ENCODE data around the gene ZNF766.
"Not testable (repeated sequence)": the region's sequence is repeated elsewhere in the genome, so short reads cannot be mapped to it uniquely, and the experiment has no call there.

Gene ZNF766

GRCh38 chr19:52274191-52274590 lies 4.8 kb downstream of the ZNF766 start:
- DNase-seq (ENCODE audit: low read depth in 2 of 2, low spot score in 1 of 2): no peak

GRCh38 chr19:52275988-52276387 lies 6.6 kb downstream of the ZNF766 start:
- no peak for DNase-seq (ENCODE audit: low read depth in 2 of 2, low spot score in 1 of 2)

- no peak for DNase-seq (ENCODE audit: low read depth in 2 of 2, low spot score in 1 of 2)
These were observed 8.1 kb downstream of the ZNF766 start for GRCh38 chr19:52277471-52277870.

- no peak for DNase-seq (ENCODE audit: low read depth in 2 of 2, low spot score in 1 of 2)
These were observed 16.9 kb downstream of the ZNF766 start for GRCh38 chr19:52286256-52286655.

GRCh38 chr19:52291781-52292180 lies 22.4 kb downstream of the ZNF766 start:
- DNase-seq (ENCODE audit: low read depth in 2 of 2, low spot score in 1 of 2): no peak

- not testable (repeated sequence) for DNase-seq (ENCODE audit: low read depth in 2 of 2, low spot score in 1 of 2)
These were observed 23.6 kb downstream of the ZNF766 start for GRCh38 chr19:52292946-52293345.

GRCh38 chr19:52296400-52296772 lies 27.0 kb downstream of the ZNF766 start:
- no peak for DNase-seq (ENCODE audit: low read depth in 2 of 2, low spot score in 1 of 2)

GRCh38 chr19:52296773-52297600 lies 27.6 kb downstream of the ZNF766 start, which contains the start of gene ZNF480:
TSS of gene ZNF480 (plus strand) at chr19:52297169. CDS start at chr19:52300413, 3,244 bp downstream.
- peak; percentile 79 to 89 for DNase-seq (ENCODE audit: low read depth in 2 of 2, low spot score in 1 of 2)

- no peak for DNase-seq (ENCODE audit: low read depth in 2 of 2, low spot score in 1 of 2)
These were observed 28.4 kb downstream of the ZNF766 start for GRCh38 chr19:52297601-52298364.

- DNase-seq (ENCODE audit: low read depth in 2 of 2, low spot score in 1 of 2): no peak
These were observed 37.9 kb downstream of the ZNF766 start for GRCh38 chr19:52307275-52307674.

GRCh38 chr19:52322429-52322828 lies 53.0 kb downstream of the ZNF766 start:
- DNase-seq (ENCODE audit: low read depth in 2 of 2, low spot score in 1 of 2): no peak

- DNase-seq (ENCODE audit: low read depth in 2 of 2, low spot score in 1 of 2): no peak
These were observed 62.4 kb downstream of the ZNF766 start for GRCh38 chr19:52331757-52332156.

GRCh38 chr19:52335768-52336116 lies 66.4 kb downstream of the ZNF766 start:
- no peak for DNase-seq (ENCODE audit: low read depth in 2 of 2, low spot score in 1 of 2)

GRCh38 chr19:52336117-52336790 lies 66.9 kb downstream of the ZNF766 start, which contains the start of gene ZNF610:
TSS of gene ZNF610 (plus strand) at chr19:52336243. CDS start at chr19:52349173, 12,930 bp downstream.
- DNase-seq (ENCODE audit: low read depth in 2 of 2, low spot score in 1 of 2): peak; percentile 64 to 75

GRCh38 chr19:52336791-52337381 lies 67.5 kb downstream of the ZNF766 start:
- DNase-seq (ENCODE audit: low read depth in 2 of 2, low spot score in 1 of 2): no peak

GRCh38 chr19:52339022-52339421 lies 69.6 kb downstream of the ZNF766 start:
- DNase-seq (ENCODE audit: low read depth in 2 of 2, low spot score in 1 of 2): not testable (repeated sequence)

- DNase-seq (ENCODE audit: low read depth in 2 of 2, low spot score in 1 of 2): peak in 1 of 2 donors; percentile 19
These were observed 74.2 kb downstream of the ZNF766 start for GRCh38 chr19:52343548-52343947.

- DNase-seq (ENCODE audit: low read depth in 2 of 2, low spot score in 1 of 2): no peak
These were observed 75.8 kb downstream of the ZNF766 start for GRCh38 chr19:52345162-52345561.

Data from stimulated activated CD8-positive, alpha-beta memory T cell treated with anti-CD3 and anti-CD28 coated beads, Interleukin-4, amount 100 ng/mL, for 1 hour (primary cell).